Stimulated activated CD4-positive, alpha-beta T cell treated with anti-CD3 and anti-CD28 coated beads, Interleukin-15, amount 100 ng/mL, for 24 hours (primary cell): ENCODE measurements around the gene EPM2AIP1.
"Not testable (repeated sequence)": the region's sequence is repeated elsewhere in the genome, so short reads cannot be mapped to it uniquely, and the experiment has no call there.

ENCODE experiments used
- DNase-seq: peaks from one replicate; pipeline ENCODE4 v3.0.0-alpha.2; 2020

The EPM2AIP1 gene

GRCh38 chr3:36991923-36992805 is 767 bp downstream of the EPM2AIP1 start:
- peak; percentile 25 for DNase-seq

DNA sequence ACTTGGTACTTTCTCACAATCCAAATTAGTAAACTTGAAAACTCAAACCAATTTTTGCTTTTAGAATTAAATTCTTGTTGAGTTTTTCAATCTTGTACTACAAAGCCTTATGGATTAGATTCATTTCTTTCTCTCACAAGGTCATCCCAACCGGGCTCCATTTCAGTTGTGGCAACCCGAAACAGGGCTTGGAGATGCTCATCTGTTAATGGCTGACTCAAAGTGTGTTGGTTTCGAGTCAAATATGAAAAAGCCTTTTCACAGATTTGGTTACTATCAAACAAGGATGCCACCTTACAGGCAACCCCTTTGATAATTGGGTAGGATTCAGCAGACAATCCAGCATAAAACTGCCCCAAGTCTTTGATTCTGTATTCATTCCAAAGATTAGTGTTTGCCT is 1.8 kb downstream of the EPM2AIP1 start:
- DNase-seq: peak; percentile 42

DNA sequence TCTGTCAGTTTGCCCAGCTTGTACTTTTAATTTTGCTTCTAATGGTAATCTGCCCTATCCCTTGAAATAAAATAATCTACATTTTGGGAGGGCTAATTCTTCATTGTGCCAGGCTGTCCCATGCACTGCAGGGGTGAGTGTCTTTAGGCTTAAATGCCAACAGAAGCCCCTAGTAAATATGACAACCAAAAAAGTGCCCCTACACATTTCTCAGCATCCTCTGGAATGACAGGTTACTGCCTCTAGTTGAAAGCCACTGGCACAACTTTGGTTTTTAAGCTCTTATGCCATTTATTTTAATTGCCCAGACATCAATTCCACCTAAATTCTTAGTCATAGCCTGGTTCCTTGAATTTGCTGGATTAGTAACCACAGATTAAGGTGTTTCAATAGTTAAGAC is 3.4 kb downstream of the EPM2AIP1 start:
- DNase-seq: no peak

- no peak for DNase-seq
Measured at GRCh38 chr3:36989005-36989404, 3.9 kb downstream of the EPM2AIP1 start.

- no peak for DNase-seq
Measured at GRCh38 chr3:36988356-36988755, 4.6 kb downstream of the EPM2AIP1 start.

- no peak for DNase-seq
Measured at GRCh38 chr3:36981006-36981405, 11.9 kb downstream of the EPM2AIP1 start.

DNA sequence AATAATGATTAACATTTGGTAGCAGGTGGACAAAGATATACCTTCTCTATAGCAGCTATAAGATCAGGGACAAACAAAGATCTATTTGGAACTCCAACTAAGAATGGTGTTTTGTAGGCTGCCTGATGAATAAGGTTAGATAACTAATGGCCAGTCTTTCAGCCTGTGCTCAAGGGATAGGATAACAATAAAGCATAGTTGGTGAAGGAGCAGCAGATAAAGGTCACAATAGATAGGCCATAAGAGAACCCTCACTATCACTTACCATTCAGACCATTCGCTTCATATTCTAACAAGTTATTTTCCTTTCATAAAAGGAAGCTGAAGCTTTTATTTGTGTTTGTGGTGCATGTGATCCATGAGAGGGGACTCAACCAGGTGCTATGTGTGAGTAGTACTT is 19.8 kb downstream of the EPM2AIP1 start:
- DNase-seq: no peak

- no peak for DNase-seq
Measured at GRCh38 chr3:36972163-36972562, 20.8 kb downstream of the EPM2AIP1 start.

GRCh38 chr3:36969540-36970432 is 23.1 kb downstream of the EPM2AIP1 start:
- peak; percentile 54 for DNase-seq

- DNase-seq: no peak
Measured at GRCh38 chr3:36969085-36969484, 23.8 kb downstream of the EPM2AIP1 start.

DNA sequence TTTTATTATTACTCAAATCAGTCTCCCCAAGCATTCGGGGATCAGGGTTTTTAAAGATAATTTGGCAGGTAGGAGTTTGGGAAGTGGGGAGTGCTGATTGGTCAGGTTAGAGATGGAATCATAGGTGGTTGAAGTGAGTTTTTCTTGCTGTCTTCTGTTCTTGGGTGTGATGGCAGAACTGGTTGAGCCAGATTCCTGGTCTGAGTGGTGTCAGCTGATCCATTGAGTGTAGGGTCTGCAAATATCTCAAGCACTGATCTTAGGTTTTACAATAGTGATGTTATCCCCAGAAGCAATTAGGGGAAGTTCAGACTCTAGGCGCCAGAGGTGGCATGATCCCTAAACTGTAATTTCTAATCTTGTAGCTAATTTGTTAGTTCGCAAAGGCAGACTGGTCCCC is 27.5 kb downstream of the EPM2AIP1 start:
- no peak for DNase-seq

DNA sequence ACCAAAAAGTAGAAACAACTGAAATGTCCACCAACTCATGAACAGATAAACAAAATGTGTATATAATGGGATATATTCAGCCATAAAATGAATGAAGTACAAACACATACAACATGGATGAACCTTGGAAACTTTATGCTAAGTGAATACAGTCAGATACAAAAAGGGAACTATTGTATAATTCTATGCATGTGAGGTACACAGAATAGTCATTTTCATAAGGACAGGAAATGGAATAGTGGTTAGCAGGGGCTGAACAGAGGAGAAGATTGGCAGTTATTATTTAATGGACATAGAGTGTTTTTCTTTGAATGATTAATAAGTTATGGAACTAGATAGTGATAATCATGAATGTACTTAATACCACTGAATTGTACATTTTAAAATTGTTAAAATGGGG is 28.1 kb downstream of the EPM2AIP1 start:
- DNase-seq: no peak

DNA sequence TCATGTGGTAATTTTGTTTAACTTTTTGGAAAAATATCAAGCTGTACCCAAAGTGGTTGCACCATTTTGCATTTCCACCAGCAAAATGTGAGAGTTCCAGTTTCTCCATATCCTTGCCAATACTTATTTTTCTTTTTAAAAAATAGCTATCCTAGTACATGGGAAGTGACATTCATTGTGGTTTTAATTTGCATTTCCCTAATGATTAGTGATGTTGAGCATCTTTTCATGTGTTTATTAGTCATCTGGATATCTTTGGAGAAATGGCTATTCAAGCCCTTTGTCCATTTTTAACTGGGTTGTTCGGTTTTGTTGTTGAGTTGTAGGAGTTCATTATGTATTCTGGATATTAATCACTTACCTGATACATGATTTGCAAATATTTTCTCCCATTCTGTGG is 28.6 kb downstream of the EPM2AIP1 start:
- DNase-seq: no peak

DNA sequence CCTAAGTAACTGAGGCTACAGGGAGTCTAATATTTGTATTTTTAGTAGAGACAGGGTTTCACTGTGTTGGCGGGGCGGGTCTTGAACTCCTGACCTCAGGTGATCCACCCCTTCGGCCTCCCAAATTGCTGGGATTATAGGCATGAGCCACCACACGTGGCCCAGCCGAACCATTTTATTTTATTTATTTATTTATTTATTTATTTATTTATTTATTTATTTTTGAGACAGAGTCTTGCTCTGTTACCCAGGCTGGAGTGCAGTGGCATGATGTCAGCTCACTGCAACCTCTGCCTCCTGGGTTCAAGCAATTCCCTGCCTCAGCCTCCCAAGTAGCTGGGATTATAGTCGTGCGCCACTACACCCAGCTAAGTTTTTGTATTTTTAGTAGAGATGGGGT is 29.9 kb downstream of the EPM2AIP1 start:
- DNase-seq: not testable (repeated sequence)

- DNase-seq: no peak
Measured at GRCh38 chr3:36960502-36960901, 32.4 kb downstream of the EPM2AIP1 start.

- DNase-seq: no peak
Measured at GRCh38 chr3:36959821-36960220, 33.1 kb downstream of the EPM2AIP1 start.

- no peak for DNase-seq
Measured at GRCh38 chr3:36957862-36958686, 34.9 kb downstream of the EPM2AIP1 start.

DNA sequence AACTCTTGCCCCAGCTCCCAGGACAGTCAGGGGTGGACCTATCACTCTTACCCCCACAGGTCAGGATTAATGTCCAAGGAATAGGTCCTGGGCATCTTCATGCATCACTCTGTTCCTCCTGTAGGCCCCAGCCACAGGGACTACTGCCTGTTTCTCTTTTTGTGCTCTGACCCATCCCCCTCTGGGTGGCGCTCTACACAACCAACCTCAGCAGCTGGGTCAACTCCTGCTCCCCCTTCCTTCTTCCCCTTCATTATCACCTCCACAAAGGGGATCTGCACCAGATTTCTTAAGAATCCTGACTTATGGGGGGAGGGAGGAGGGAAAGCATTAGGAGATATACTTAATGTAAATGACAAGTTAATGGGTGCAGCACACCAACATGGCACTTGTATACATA is 35.9 kb downstream of the EPM2AIP1 start:
- DNase-seq: no peak

- no peak for DNase-seq
Measured at GRCh38 chr3:36956155-36956554, 36.8 kb downstream of the EPM2AIP1 start.

GRCh38 chr3:36954452-36955134 is 38.3 kb downstream of the EPM2AIP1 start:
- no peak for DNase-seq

GRCh38 chr3:36947814-36948213 is 45.1 kb downstream of the EPM2AIP1 start:
- not testable (repeated sequence) for DNase-seq

- no peak for DNase-seq
Measured at GRCh38 chr3:36945333-36945980, 47.5 kb downstream of the EPM2AIP1 start.
